CD4-positive, CD25-positive, alpha-beta regulatory T cell (primary cell): ENCODE results near the gene TBC1D17. TPM values are rescaled to one million over a fixed set of nuclear protein-coding genes. Genes with fewer than 3 reads are reported as not detected.

ENCODE experiments used
- ATAC-seq, 2 donors: fragments of 150-1000 bp; cut with Tn5 transposase; one replicate each; pipeline ENCODE4 v1.10.0; 2021; ENCODE audit warnings: low read depth in 2 of 2, moderate number of reproducible peaks in 2 of 2, moderate library complexity in 1 of 2
- DNase-seq, 3 donors: peaks; one replicate each; pipeline versions ENCODE4 v3.0.0 to v3.0.0-alpha.2; 2012 to 2022; ENCODE audit warnings: mixed read lengths in 1 of 3
- H3K27ac ChIP-seq: one replicate; pipeline ENCODE4 v1.7.0; 2013; ENCODE audit warnings: mild to moderate bottlenecking, low read length; ENCODE audit not compliant: insufficient read depth, poor library complexity, severe bottlenecking
- H3K27me3 ChIP-seq: one replicate; pipeline ENCODE4 v1.7.0; 2013; ENCODE audit warnings: low read length; ENCODE audit not compliant: control insufficient read depth, insufficient read depth
- H3K36me3 ChIP-seq: one replicate; pipeline ENCODE4 v1.7.0; 2013; ENCODE audit warnings: mild to moderate bottlenecking, low read length, moderate library complexity; ENCODE audit not compliant: control insufficient read depth, insufficient read depth
- H3K4me1 ChIP-seq: 2 replicates; pipeline ENCODE4 v1.7.0; 2013; ENCODE audit warnings: mild to moderate bottlenecking, low read length; ENCODE audit not compliant: insufficient read depth, control insufficient read depth, poor library complexity, severe bottlenecking
- H3K4me3 ChIP-seq: one replicate; pipeline ENCODE4 v1.7.0; 2013; ENCODE audit warnings: low read depth, mild to moderate bottlenecking, low read length, moderate library complexity
- H3K9me3 ChIP-seq, 2 experiments: 1 replicate in 1 of 2; 2 replicates in 1 of 2; pipeline ENCODE4 v1.7.0; 2013; ENCODE audit warnings: low read length in 2 of 2, mild to moderate bottlenecking in 1 of 2, moderate library complexity in 1 of 2; ENCODE audit not compliant: control insufficient read depth in 2 of 2
- H3K27ac Mint-ChIP-seq, 3 donors: one replicate each; pipeline ENCODE4 v1.8.0; 2020 to 2022; ENCODE audit warnings: mild to moderate bottlenecking in 3 of 3, mixed read lengths in 3 of 3, moderate library complexity in 2 of 3
- H3K27me3 Mint-ChIP-seq: one replicate; pipeline ENCODE4 v1.8.0; 2022; ENCODE audit warnings: mild to moderate bottlenecking, mixed read lengths
- H3K36me3 Mint-ChIP-seq: one replicate; pipeline ENCODE4 v1.8.0; 2020; ENCODE audit warnings: mixed read lengths
- H3K4me1 Mint-ChIP-seq, 4 donors: one replicate each; pipeline ENCODE4 v1.8.0; 2020 to 2022; ENCODE audit warnings: mixed read lengths in 4 of 4, mild to moderate bottlenecking in 1 of 4
- H3K4me3 Mint-ChIP-seq, 4 donors: one replicate each; pipeline ENCODE4 v1.8.0; 2020 to 2022; ENCODE audit warnings: mild to moderate bottlenecking in 4 of 4, mixed read lengths in 4 of 4, moderate library complexity in 3 of 4
- H3K9me3 Mint-ChIP-seq, 7 donors: one replicate each; pipeline ENCODE4 v1.8.0; 2020 to 2022; ENCODE audit warnings: mixed read lengths in 7 of 7, mild to moderate bottlenecking in 3 of 7, moderate library complexity in 2 of 7
- polyA plus RNA-seq, 4 donors: library from polyadenylated mRNA; unstranded; fragments of 300-500 nt; fragmentation: Illumina TruSeq; gene quantifications; one replicate each; pipeline ENCODE4 v1.2.3, GENCODE V29; 2021
- total RNA-seq: library from RNA; stranded (reverse); gene quantifications from one replicate; pipeline ENCODE4 v1.2.3, GENCODE V29; 2022

Gene TBC1D17
- total and polyA plus RNA-seq, 5 donors from 2014 or later, result 8.8 to 48.1 (median 9.3) TPM

DNA sequence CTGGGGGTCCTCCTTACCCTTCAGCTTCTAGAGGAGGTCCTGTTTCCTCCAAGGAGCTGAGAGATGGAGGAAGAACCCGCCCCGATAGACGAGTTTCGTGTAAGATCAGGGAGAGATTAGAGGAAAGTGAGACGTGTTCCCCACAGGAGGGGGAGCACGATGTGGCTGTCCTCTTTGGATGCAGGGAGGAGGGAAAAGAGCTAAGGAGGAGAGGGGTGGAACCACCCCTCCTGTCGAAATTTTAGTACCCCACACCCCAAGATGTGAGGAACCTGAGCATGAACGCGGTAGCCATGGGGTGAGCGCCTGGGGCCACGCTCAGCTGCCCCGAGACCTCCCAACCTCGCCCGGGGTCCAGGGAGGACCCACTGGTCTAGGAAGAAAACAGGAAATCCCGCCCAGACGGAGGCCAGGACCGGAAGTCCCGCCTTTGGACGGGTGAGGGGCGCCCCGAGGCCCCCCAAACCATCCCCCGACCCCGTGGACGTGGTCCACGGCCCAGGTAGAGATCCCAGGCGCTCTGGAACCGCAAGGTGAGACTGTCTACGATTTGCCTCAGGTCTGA, 1.6 kb upstream of the TBC1D17 start:
- H3K9me3 Mint-ChIP-seq, result no peaks in the 10 kb centered on the region
- Histone ChIP-seq H3K27me3 (no peaks in the 10 kb centered on the region), H3K4me3 (peak overlapping the region; percentile 86), H3K4me1 (peaks cover 22% of the 10 kb centered on the region), H3K36me3 (peaks cover 9% of the 10 kb centered on the region), H3K9me3 (no peaks in the 10 kb centered on the region), H3K27ac (peak overlapping the region; percentile 99)
- H3K4me1 Mint-ChIP-seq, result peaks cover 0 to 53% (median 13%) of the 10 kb centered on the region in 4 donors
- H3K36me3 Mint-ChIP-seq, result peaks cover 4% of the 10 kb centered on the region
- no peak overlapping the region for H3K4me3 Mint-ChIP-seq
- DNase-seq (peak in 2 of 3 donors; percentile 43 to 66), ATAC-seq (no peak)
- H3K27me3 Mint-ChIP-seq, result no peaks in the 10 kb centered on the region
- H3K27ac Mint-ChIP-seq, result no peak overlapping the region

DNA sequence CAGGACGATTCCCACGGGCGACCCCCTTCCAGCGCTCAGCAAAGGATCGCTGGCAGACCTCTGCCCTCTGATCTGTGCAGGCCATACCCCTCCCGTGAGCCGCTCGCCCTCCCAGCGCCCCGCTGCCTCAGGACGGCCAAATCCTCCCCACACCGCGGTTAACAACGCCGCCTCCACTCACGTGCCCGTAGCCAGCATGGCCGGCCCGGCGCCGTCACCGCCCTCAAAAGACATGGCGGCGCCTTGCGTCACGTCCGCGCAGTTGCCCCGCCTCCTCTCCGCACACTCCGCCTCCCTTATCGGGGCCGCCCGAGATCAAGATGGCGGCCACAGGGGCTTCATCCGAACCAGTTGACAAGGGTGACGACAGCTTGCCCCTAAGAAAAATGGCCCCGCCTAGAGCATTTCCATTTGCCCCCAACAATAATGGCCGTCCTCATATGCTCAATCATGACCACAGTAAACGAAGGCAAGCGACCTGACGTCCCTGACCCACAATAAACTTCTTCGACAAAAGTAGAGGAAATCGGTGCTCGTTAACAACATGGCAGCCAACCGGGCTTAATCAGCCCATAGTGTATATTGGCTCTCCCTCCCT, 981 bp upstream of the TBC1D17 start:
- no peaks in the 10 kb centered on the region for H3K27me3 Mint-ChIP-seq
- H3K4me1 Mint-ChIP-seq, result peaks cover 0 to 49% (median 13%) of the 10 kb centered on the region in 4 donors
- Histone ChIP-seq H3K27me3 (no peaks in the 10 kb centered on the region), H3K4me3 (peak overlapping the region; percentile 90), H3K4me1 (peaks cover 22% of the 10 kb centered on the region), H3K9me3 (no peaks in the 10 kb centered on the region), H3K27ac (peak overlapping the region; percentile 99), H3K36me3 (peaks cover 13% of the 10 kb centered on the region)
- H3K4me3 Mint-ChIP-seq, result no peak overlapping the region
- peaks cover 4% of the 10 kb centered on the region for H3K36me3 Mint-ChIP-seq
- ATAC-seq, result peak; percentile 58 to 62
- no peak overlapping the region for H3K27ac Mint-ChIP-seq
- no peaks in the 10 kb centered on the region for H3K9me3 Mint-ChIP-seq
- peak; percentile 96 to 99 (median 99) for DNase-seq

DNA sequence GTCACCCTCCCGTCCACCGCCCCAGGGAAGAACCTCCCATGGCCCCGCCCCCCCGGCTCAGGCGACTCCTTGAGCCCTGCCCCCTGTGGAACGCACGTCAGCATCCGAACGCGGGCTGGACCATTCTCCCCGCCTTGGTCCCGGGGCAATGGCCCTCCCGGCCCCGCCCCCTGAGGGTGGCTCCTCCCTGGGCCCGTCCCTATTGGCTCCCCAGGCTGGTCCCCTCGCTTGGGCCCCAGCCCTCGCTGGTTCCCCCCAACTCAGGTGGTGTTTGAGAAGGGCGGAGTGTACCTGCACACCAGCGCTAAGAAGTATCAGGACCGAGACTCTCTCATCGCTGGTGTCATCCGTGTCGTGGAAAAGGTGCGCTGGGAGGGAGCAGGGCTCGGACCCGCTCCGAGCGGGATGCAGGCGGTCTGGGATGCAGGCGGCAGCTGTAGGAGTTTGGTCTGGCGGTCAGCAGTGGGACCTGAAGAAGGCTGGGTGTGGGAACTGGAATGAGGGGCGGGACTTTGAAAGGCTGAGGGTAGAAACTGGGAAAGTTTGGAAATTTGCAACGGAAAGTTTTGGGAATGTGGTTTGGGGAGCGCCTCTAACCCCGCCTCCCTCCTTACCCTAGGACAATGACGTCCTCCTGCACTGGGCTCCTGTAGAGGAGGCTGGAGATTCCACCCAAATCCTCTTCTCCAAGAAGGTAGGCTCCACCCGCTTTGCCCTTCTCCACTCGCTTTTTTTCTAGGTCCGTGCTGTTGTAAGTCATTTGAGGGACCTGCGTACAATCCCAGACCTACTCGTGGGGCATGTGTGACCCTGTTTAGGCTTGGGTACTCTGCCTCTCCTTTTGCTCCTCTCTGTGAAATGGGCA, 609 bp downstream of the TBC1D17 start:
- Mint-ChIP-seq H3K4me1 (peaks cover 0 to 40% (median 8%) of the 10 kb centered on the region in 4 donors), H3K4me3 (peak overlapping the region in 1 of 4 donors; percentile 53), H3K9me3 (no peaks in the 10 kb centered on the region), H3K27ac (no peak overlapping the region), H3K27me3 (no peaks in the 10 kb centered on the region), H3K36me3 (peaks cover 4% of the 10 kb centered on the region)
- Histone ChIP-seq H3K9me3 (no peaks in the 10 kb centered on the region), H3K36me3 (peaks cover 28% of the 10 kb centered on the region), H3K4me3 (peak overlapping the region; percentile 85), H3K27ac (peak overlapping the region; percentile 99), H3K4me1 (peaks cover 22% of the 10 kb centered on the region), H3K27me3 (no peaks in the 10 kb centered on the region)
- DNase-seq (peak; percentile 98), ATAC-seq (peak; percentile 54 to 58)

DNA sequence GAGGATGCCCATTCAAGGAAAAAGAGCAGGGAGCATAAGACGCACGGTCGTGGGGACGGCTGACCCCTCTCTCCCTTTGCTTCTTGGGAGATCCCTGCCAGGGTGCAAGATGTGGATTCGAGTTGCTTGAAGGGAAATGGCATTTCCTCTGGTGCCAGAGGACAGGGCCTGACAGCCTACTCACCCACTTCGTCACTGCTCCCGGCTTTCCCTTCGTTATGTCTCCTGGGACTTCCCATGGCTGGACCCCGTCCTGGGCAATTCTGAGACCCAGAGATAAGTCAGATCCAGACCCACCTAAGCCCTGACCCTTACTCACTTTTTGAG, 1.2 kb downstream of the TBC1D17 start:
- Histone ChIP-seq H3K4me3 (peak overlapping the region; percentile 74), H3K4me1 (peaks cover 22% of the 10 kb centered on the region), H3K36me3 (peaks cover 34% of the 10 kb centered on the region), H3K27me3 (no peaks in the 10 kb centered on the region), H3K27ac (peak overlapping the region; percentile 99), H3K9me3 (no peaks in the 10 kb centered on the region)
- Mint-ChIP-seq H3K36me3 (peaks cover 10% of the 10 kb centered on the region), H3K4me1 (peaks cover 0 to 40% (median 8%) of the 10 kb centered on the region in 4 donors), H3K4me3 (peak overlapping the region in 1 of 4 donors; percentile 52), H3K9me3 (no peaks in the 10 kb centered on the region), H3K27ac (peak overlapping the region in 1 of 3 donors; percentile 52), H3K27me3 (no peaks in the 10 kb centered on the region)
- DNase-seq (no peak), ATAC-seq (no peak)

DNA sequence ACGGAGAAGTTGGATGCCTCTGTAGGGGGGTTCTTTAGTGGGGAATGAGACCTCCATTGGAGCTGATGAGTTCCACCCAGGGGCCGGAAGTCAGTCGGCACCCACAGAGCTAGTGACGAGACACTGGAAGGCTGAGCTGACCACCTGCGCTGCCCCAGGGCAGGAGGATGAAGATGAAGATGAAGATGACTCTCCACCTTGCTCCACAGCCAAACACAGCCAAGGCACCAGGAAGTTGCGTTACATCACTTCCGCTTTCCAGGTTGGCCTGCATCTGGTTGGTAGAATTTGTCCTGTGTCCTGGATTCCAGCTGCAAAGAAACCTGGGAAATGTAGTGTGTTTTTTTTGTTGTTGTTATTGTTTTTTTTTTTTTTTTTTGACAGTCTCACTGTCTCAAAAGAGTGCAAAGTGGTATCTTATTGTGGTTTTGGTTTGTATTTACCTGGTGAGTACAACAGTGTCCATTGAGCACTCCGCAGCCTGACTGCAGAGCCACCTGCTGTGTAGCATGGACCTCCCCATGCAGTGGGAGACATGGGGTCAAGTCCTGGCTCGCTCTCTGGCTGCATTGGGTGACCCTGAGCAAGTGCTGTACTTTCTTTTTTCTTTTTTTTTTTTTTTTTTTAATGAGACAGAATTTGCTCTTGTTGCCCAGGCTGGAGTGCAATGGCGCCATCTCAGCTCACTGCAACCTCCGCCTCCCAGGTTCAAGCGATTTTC, 1.9 kb downstream of the TBC1D17 start:
- no peaks in the 10 kb centered on the region for H3K27me3 Mint-ChIP-seq
- Histone ChIP-seq H3K36me3 (peaks cover 41% of the 10 kb centered on the region), H3K4me1 (peaks cover 22% of the 10 kb centered on the region), H3K4me3 (no peak overlapping the region), H3K27me3 (no peaks in the 10 kb centered on the region), H3K27ac (no peak overlapping the region), H3K9me3 (no peaks in the 10 kb centered on the region)
- no peaks in the 10 kb centered on the region for H3K9me3 Mint-ChIP-seq
- peaks cover 0 to 34% (median 8%) of the 10 kb centered on the region in 4 donors for H3K4me1 Mint-ChIP-seq
- DNase-seq, result peak in 1 of 3 donors; percentile 41
- peak overlapping the region in 1 of 3 donors; percentile 71 for H3K27ac Mint-ChIP-seq
- peaks cover 12% of the 10 kb centered on the region for H3K36me3 Mint-ChIP-seq
- peak overlapping the region in 3 of 4 donors; percentile 28 to 52 (median 41) for H3K4me3 Mint-ChIP-seq
- ATAC-seq, result no peak

DNA sequence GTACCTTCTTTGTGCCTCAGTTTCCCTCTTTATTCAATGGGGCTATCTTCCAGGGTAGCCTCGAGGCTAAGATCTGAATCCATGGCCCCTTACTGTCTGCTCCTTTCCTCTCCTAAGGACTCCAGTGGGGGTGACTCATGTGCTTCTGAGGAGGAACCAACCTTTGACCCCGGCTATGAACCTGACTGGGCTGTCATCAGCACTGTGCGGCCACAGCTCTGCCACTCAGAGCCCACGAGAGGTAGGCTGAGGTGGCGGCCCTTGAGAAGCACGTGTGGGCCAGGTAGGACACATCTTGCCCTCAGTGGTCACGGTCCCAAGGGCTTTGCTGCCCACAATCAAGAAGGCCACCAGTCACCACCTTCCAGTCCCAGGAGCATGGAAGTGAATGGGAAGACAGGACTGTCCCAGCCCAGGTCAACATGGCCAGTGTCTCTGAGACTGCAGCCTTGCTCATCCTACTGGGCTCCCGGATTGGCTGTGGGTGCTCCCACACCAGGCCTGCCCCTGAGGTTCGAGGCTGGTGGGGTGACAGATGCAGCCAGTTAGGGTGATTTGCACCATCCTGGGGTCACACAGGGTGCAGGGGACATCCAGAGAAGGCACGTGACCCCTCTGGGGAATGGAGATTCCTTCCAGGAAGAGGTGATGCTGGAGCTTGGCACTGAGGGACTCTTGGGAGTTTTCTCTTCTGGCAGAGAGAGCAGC, 2.8 kb downstream of the TBC1D17 start:
- ATAC-seq (no peak), DNase-seq (no peak)
- Mint-ChIP-seq H3K4me1 (peaks cover 0 to 26% (median 8%) of the 10 kb centered on the region in 4 donors), H3K27ac (no peak overlapping the region), H3K4me3 (peak overlapping the region in 1 of 4 donors; percentile 28), H3K27me3 (no peaks in the 10 kb centered on the region), H3K9me3 (no peaks in the 10 kb centered on the region), H3K36me3 (peaks cover 18% of the 10 kb centered on the region)
- Histone ChIP-seq H3K27ac (no peak overlapping the region), H3K9me3 (no peaks in the 10 kb centered on the region), H3K27me3 (no peaks in the 10 kb centered on the region), H3K4me1 (peaks cover 21% of the 10 kb centered on the region), H3K4me3 (no peak overlapping the region), H3K36me3 (peaks cover 46% of the 10 kb centered on the region)

DNA sequence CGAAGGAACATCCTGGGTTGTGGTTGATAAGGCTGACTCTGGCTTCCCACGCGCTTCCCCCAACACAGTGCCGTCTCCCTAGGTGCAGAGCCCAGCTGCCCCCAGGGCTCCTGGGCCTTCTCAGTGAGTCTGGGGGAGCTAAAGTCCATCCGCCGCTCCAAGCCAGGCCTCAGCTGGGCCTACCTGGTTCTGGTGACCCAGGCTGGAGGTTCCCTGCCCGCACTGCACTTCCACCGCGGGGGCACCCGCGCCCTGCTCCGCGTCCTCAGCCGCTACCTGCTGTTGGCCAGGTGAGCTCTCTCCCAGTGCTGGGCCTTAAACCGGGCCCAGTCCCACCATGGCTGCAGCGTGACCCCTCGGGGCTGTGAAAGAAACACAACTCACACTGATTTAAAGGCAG, 3.7 kb downstream of the TBC1D17 start:
- Histone ChIP-seq H3K4me3 (no peak overlapping the region), H3K4me1 (peaks cover 13% of the 10 kb centered on the region), H3K27ac (no peak overlapping the region), H3K36me3 (peaks cover 46% of the 10 kb centered on the region), H3K27me3 (no peaks in the 10 kb centered on the region), H3K9me3 (no peaks in the 10 kb centered on the region)
- Mint-ChIP-seq H3K36me3 (peaks cover 18% of the 10 kb centered on the region), H3K4me1 (peaks cover 0 to 20% (median 7%) of the 10 kb centered on the region in 4 donors), H3K27ac (peak overlapping the region in 1 of 3 donors; percentile 65), H3K4me3 (no peak overlapping the region), H3K27me3 (no peaks in the 10 kb centered on the region), H3K9me3 (no peaks in the 10 kb centered on the region)
- ATAC-seq, result no peak
- no peak for DNase-seq
